Liver (tissue), 9 donors: ENCODE measurements around the gene DNAH10. TPM values are rescaled to one million over a fixed set of nuclear protein-coding genes. Genes with fewer than 3 reads are reported as not detected.

Source experiments
- DNase-seq: peaks from one replicate; pipeline ENCODE4 v3.0.0-alpha.2; 2017; ENCODE audit warnings: low spot score
- H3K27ac ChIP-seq, 2 donors: one replicate each; pipeline ENCODE4 v1.7.0; 2013; ENCODE audit warnings: inconsistent platforms in 2 of 2, low read length in 2 of 2, control low read depth in 1 of 2, low read depth in 1 of 2, mild to moderate bottlenecking in 1 of 2
- H3K27me3 ChIP-seq, 4 donors: one replicate each; pipeline versions ENCODE4 v1.6.1 to v1.7.0; 2013; ENCODE audit warnings: low read length in 3 of 4, inconsistent platforms in 1 of 4, mild to moderate bottlenecking in 1 of 4, moderate library complexity in 1 of 4; ENCODE audit not compliant: control insufficient read depth in 4 of 4, insufficient read depth in 4 of 4
- H3K36me3 ChIP-seq, 4 donors: one replicate each; pipeline versions ENCODE4 v1.6.1 to v1.7.0; 2013; ENCODE audit warnings: low read length in 3 of 4, mild to moderate bottlenecking in 3 of 4, low read depth in 1 of 4, moderate library complexity in 1 of 4; ENCODE audit not compliant: control insufficient read depth in 4 of 4, insufficient read depth in 3 of 4
- H3K4me1 ChIP-seq, 4 donors: one replicate each; pipeline versions ENCODE4 v1.6.1 to v1.7.0; 2013; ENCODE audit warnings: low read length in 3 of 4, mild to moderate bottlenecking in 3 of 4, moderate library complexity in 1 of 4; ENCODE audit not compliant: control insufficient read depth in 4 of 4, insufficient read depth in 4 of 4
- H3K4me3 ChIP-seq, 3 donors: one replicate each; pipeline versions ENCODE4 v1.6.1 to v1.7.0; 2013; ENCODE audit warnings: low read length in 3 of 3, control low read depth in 1 of 3, low read depth in 1 of 3, mild to moderate bottlenecking in 1 of 3
- H3K9ac ChIP-seq, 2 donors: one replicate each; pipeline ENCODE4 v1.7.0; 2013; ENCODE audit warnings: low read length in 2 of 2, mild to moderate bottlenecking in 2 of 2, moderate library complexity in 2 of 2, control low read depth in 1 of 2, low read depth in 1 of 2
- H3K9me3 ChIP-seq, 4 donors: one replicate each; pipeline versions ENCODE4 v1.6.1 to v1.7.0; 2013; ENCODE audit warnings: low read length in 3 of 4; ENCODE audit not compliant: control insufficient read depth in 4 of 4
- FOXA1 ChIP-seq: IDR thresholded peaks from 2 replicates; pipeline ENCODE4 v1.6.1; 2016; ENCODE audit warnings: antibody characterized with exemption
- FOXA2 ChIP-seq: IDR thresholded peaks from 2 replicates; pipeline ENCODE4 v1.6.1; 2016; ENCODE audit warnings: antibody characterized with exemption
- GABPA ChIP-seq, 2 donors: IDR thresholded peaks in 1 of 2; conservative IDR thresholded peaks in 1 of 2; 2 replicates each; pipeline ENCODE4 v1.6.1; 2016; ENCODE audit warnings: antibody characterized with exemption in 2 of 2, mild to moderate bottlenecking in 1 of 2, moderate library complexity in 1 of 2
- HNF4A ChIP-seq, 2 donors: conservative IDR thresholded peaks; 2 replicates each; pipeline ENCODE4 v1.6.1; 2016; ENCODE audit warnings: antibody characterized with exemption in 2 of 2, mild to moderate bottlenecking in 2 of 2
- JUND ChIP-seq, 2 donors: IDR thresholded peaks; 2 replicates each; pipeline ENCODE4 v1.6.1; 2016; ENCODE audit warnings: antibody characterized with exemption in 2 of 2
- NR2F2 ChIP-seq: IDR thresholded peaks from 2 replicates; pipeline ENCODE4 v1.6.1; 2016; ENCODE audit warnings: antibody characterized with exemption
- RAD21 ChIP-seq, 2 donors: IDR thresholded peaks; 2 replicates each; pipeline ENCODE4 v1.6.1; 2016; ENCODE audit warnings: antibody characterized with exemption in 2 of 2, mild to moderate bottlenecking in 2 of 2
- RXRA ChIP-seq, 2 donors: IDR thresholded peaks; 2 replicates each; pipeline ENCODE4 v1.6.1; 2017 to 2018; ENCODE audit warnings: antibody characterized with exemption in 2 of 2, mild to moderate bottlenecking in 1 of 2
- SP1 ChIP-seq: IDR thresholded peaks from 2 replicates; pipeline ENCODE4 v1.6.1; 2018; ENCODE audit warnings: antibody characterized with exemption, mild to moderate bottlenecking
- TAF1 ChIP-seq: conservative IDR thresholded peaks from 2 replicates; pipeline ENCODE4 v1.6.1; 2016; ENCODE audit warnings: antibody characterized with exemption, mild to moderate bottlenecking
- YY1 ChIP-seq: IDR thresholded peaks from 2 replicates; pipeline ENCODE4 v1.6.1; 2016; ENCODE audit warnings: antibody characterized with exemption, mild to moderate bottlenecking
- WGBS: extraction: QIAGEN DNeasy Blood & Tissue Kit; methylation state at CpG from one replicate; pipeline ENCODE4 v1.1.7; 2013; 5-methylcytosine and 5-hydroxymethylcytosine counted together
- polyA plus RNA-seq, 2 donors: library from polyadenylated mRNA; stranded (reverse) in 1 of 2; unstranded in 1 of 2; fragments of 200-250 nt in 1 of 2; fragments of >200 nt in 1 of 2; fragmentation: Nextera tagmentation in 1 of 2; extraction: Ambion mirVana in 1 of 2; gene quantifications; one replicate each; pipeline versions ENCODE4 v1.2.1 to v1.2.3, GENCODE V29; 2013 to 2015
- total RNA-seq, 2 donors: library from RNA; depleted of rRNA; stranded (reverse); fragments of >200 nt; gene quantifications; one replicate each; pipeline ENCODE4 v1.2.3, GENCODE V29; 2014
- TF ChIP-seq, protein P1 (sequence below): IDR thresholded peaks from 2 replicates; pipeline ENCODE4 v1.6.1; 2016; ENCODE audit warnings: antibody characterized with exemption
- TF ChIP-seq, protein P2 (sequence below): fragments of 150-350 bp; IDR thresholded peaks from 2 replicates; pipeline ENCODE4 v1.5.1; 2017; ENCODE audit warnings: improper control_type of control experiment, low read depth, low read length; ENCODE audit not compliant: missing input control
- TF ChIP-seq, protein P3 (sequence below): IDR thresholded peaks from 2 replicates; pipeline ENCODE4 v1.6.1; 2016; ENCODE audit warnings: antibody characterized with exemption
- TF ChIP-seq, protein P4 (sequence below): IDR thresholded peaks from 2 replicates; pipeline ENCODE4 v1.6.1; 2016; ENCODE audit warnings: antibody characterized with exemption, mild to moderate bottlenecking
- donor health status: healthy.
- donor health status: healthy.
- donor health status: healthy.
- donor health status: healthy.
- donor health status: healthy.

The DNAH10 gene
- total and polyA plus RNA-seq, 4 donors = 0.05 to 0.47 (median 0.07) TPM

DNA sequence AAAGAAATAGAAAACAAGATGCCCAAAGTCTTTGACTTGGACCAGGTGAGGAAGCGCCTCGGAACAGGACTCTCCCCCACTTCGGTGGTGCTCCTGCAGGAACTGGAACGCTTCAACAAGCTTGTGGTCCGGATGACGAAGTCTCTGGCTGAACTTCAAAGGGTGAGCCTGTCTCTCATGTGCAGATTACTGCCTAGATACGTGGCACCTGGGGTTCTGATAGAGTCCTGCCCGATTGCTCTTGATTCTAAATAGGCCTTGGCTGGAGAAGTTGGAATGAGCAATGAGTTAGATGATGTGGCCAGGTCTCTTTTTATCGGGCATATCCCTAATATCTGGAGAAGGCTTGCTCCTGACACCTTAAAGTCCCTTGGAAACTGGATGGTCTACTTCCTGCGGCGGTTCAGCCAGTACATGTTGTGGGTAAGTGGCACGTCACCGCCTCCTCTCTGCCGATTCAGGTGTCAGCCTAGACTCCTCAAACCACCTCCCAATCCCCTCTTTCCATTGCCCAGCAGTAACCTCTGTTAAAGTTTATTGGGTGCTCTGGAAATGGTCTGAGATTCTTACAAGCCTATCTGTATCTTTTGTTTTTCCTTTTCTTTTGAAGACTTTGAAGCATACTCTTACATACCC lies 169.7 kb downstream of the DNAH10 start:
- H3K9me3 ChIP-seq = no peaks in the 10 kb centered on the region
- DNase-seq = no peak
- H3K4me3 ChIP-seq = no peak overlapping the region
- no peak overlapping the region for H3K9ac ChIP-seq
- no peak for TF ChIP-seq GABPA (IDR thresholded peaks at IDR 0.05 in 1 of 2, conservative IDR thresholded peaks at IDR 0.05 in 1 of 2)
- TF ChIP-seq NR2F2 = no peak
- no peak for TF ChIP-seq FOXA2
- no peak for TF ChIP-seq RAD21 (IDR thresholded peaks at IDR 0.05)
- TF ChIP-seq, protein P1, sequence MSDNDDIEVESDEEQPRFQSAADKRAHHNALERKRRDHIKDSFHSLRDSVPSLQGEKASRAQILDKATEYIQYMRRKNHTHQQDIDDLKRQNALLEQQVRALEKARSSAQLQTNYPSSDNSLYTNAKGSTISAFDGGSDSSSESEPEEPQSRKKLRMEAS = no peak
- no peak for TF ChIP-seq HNF4A (conservative IDR thresholded peaks at IDR 0.05)
- TF ChIP-seq JUND (IDR thresholded peaks at IDR 0.05) = no peak
- TF ChIP-seq, protein P2, sequence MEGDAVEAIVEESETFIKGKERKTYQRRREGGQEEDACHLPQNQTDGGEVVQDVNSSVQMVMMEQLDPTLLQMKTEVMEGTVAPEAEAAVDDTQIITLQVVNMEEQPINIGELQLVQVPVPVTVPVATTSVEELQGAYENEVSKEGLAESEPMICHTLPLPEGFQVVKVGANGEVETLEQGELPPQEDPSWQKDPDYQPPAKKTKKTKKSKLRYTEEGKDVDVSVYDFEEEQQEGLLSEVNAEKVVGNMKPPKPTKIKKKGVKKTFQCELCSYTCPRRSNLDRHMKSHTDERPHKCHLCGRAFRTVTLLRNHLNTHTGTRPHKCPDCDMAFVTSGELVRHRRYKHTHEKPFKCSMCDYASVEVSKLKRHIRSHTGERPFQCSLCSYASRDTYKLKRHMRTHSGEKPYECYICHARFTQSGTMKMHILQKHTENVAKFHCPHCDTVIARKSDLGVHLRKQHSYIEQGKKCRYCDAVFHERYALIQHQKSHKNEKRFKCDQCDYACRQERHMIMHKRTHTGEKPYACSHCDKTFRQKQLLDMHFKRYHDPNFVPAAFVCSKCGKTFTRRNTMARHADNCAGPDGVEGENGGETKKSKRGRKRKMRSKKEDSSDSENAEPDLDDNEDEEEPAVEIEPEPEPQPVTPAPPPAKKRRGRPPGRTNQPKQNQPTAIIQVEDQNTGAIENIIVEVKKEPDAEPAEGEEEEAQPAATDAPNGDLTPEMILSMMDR = no peak
- TF ChIP-seq, protein P3, sequence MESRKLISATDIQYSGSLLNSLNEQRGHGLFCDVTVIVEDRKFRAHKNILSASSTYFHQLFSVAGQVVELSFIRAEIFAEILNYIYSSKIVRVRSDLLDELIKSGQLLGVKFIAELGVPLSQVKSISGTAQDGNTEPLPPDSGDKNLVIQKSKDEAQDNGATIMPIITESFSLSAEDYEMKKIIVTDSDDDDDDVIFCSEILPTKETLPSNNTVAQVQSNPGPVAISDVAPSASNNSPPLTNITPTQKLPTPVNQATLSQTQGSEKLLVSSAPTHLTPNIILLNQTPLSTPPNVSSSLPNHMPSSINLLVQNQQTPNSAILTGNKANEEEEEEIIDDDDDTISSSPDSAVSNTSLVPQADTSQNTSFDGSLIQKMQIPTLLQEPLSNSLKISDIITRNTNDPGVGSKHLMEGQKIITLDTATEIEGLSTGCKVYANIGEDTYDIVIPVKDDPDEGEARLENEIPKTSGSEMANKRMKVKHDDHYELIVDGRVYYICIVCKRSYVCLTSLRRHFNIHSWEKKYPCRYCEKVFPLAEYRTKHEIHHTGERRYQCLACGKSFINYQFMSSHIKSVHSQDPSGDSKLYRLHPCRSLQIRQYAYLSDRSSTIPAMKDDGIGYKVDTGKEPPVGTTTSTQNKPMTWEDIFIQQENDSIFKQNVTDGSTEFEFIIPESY = no peak
- TF ChIP-seq FOXA1 = no peak
- TF ChIP-seq TAF1 = no peak
- TF ChIP-seq YY1 = no peak
- no peak for TF ChIP-seq SP1
- H3K36me3 ChIP-seq = peaks cover 0 to 8% (median 0%) of the 10 kb centered on the region in 4 donors
- no peak overlapping the region for H3K27ac ChIP-seq
- H3K4me1 ChIP-seq = no peaks in the 10 kb centered on the region
- no peaks in the 10 kb centered on the region for H3K27me3 ChIP-seq
- 87% methylated on average over 14 of the region's 14 CpGs for WGBS

DNA sequence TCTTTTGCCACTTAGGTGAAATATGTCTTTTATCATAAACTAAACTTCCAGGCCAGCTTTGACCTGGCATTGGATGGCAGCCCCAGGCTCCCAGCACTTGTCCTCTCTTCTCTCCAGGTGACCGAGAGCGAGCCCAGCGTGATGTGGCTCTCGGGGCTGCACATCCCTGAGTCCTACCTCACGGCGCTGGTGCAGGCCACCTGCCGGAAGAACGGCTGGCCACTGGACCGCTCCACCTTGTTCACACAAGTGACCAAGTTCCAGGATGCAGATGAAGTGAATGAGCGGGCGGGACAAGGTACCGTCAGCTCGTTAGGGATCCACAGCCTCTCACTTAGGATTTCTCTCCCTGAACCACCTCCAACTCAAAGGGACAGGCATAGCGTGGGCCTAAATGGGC lies 171.1 kb downstream of the DNAH10 start:
- peaks cover 0 to 12% (median 1%) of the 10 kb centered on the region in 4 donors for H3K36me3 ChIP-seq
- WGBS = 94% methylated on average over 14 of the region's 14 CpGs
- no peak overlapping the region for H3K9ac ChIP-seq
- TF ChIP-seq TAF1 = no peak
- TF ChIP-seq HNF4A (conservative IDR thresholded peaks at IDR 0.05) = no peak
- no peak for TF ChIP-seq RXRA (IDR thresholded peaks at IDR 0.05)
- TF ChIP-seq, protein P2 = no peak
- TF ChIP-seq RAD21 (IDR thresholded peaks at IDR 0.05) = no peak
- TF ChIP-seq, protein P4, sequence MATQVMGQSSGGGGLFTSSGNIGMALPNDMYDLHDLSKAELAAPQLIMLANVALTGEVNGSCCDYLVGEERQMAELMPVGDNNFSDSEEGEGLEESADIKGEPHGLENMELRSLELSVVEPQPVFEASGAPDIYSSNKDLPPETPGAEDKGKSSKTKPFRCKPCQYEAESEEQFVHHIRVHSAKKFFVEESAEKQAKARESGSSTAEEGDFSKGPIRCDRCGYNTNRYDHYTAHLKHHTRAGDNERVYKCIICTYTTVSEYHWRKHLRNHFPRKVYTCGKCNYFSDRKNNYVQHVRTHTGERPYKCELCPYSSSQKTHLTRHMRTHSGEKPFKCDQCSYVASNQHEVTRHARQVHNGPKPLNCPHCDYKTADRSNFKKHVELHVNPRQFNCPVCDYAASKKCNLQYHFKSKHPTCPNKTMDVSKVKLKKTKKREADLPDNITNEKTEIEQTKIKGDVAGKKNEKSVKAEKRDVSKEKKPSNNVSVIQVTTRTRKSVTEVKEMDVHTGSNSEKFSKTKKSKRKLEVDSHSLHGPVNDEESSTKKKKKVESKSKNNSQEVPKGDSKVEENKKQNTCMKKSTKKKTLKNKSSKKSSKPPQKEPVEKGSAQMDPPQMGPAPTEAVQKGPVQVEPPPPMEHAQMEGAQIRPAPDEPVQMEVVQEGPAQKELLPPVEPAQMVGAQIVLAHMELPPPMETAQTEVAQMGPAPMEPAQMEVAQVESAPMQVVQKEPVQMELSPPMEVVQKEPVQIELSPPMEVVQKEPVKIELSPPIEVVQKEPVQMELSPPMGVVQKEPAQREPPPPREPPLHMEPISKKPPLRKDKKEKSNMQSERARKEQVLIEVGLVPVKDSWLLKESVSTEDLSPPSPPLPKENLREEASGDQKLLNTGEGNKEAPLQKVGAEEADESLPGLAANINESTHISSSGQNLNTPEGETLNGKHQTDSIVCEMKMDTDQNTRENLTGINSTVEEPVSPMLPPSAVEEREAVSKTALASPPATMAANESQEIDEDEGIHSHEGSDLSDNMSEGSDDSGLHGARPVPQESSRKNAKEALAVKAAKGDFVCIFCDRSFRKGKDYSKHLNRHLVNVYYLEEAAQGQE = no peak
- TF ChIP-seq JUND (IDR thresholded peaks at IDR 0.05) = no peak
- no peak for DNase-seq
- H3K4me3 ChIP-seq = no peak overlapping the region
- H3K9me3 ChIP-seq = no peaks in the 10 kb centered on the region
- no peak overlapping the region for H3K27ac ChIP-seq
- H3K4me1 ChIP-seq = no peaks in the 10 kb centered on the region
- no peaks in the 10 kb centered on the region for H3K27me3 ChIP-seq
